Bronchial epithelial cell (primary cell): ENCODE data around the gene WIPF2. TPM values are rescaled to one million over a fixed set of nuclear protein-coding genes. Genes with fewer than 3 reads are reported as not detected.
A peak's percentile ranks its signal among the peaks of the same experiment; 100 is the strongest.

Source experiments
- DNase-seq: peaks from one replicate; pipeline ENCODE4 v3.0.0-alpha.2; 2010; ENCODE audit warnings: low read depth
- FAIRE-seq: peaks from 2 replicates; lab custom pipeline; 2011; peaks lifted over from hg19 to GRCh38; lab: Jason Lieb, UNC
- H3K27me3 ChIP-seq: 2 replicates; pipeline ENCODE4 v1.5.1; 2011; ENCODE audit warnings: low read length; ENCODE audit not compliant: control insufficient read depth, insufficient read depth
- H3K36me3 ChIP-seq: 2 replicates; pipeline ENCODE4 v1.5.1; 2011; ENCODE audit warnings: low read length; ENCODE audit not compliant: control insufficient read depth, insufficient read depth
- H3K4me3 ChIP-seq: 2 replicates; pipeline ENCODE4 v1.5.1; 2011; ENCODE audit warnings: mild to moderate bottlenecking, low read depth, low read length, control low read depth
- total RNA-seq: library from RNA; depleted of rRNA; stranded (reverse); fragments of >200 nt; gene quantifications from 2 replicates; pipeline ENCODE4 v1.2.1, GENCODE V29; 2014
- TF ChIP-seq, protein P1 (sequence below): IDR thresholded peaks from 2 replicates; pipeline ENCODE4 v1.5.1; 2011; ENCODE audit warnings: mild to moderate bottlenecking, moderate library complexity, low read length, control low read depth, inconsistent platforms; ENCODE audit not compliant: insufficient read depth, severe bottlenecking

WIPF2 gene
- total RNA-seq, 1 donor from 2014 or later, result 6.3 TPM

DNA sequence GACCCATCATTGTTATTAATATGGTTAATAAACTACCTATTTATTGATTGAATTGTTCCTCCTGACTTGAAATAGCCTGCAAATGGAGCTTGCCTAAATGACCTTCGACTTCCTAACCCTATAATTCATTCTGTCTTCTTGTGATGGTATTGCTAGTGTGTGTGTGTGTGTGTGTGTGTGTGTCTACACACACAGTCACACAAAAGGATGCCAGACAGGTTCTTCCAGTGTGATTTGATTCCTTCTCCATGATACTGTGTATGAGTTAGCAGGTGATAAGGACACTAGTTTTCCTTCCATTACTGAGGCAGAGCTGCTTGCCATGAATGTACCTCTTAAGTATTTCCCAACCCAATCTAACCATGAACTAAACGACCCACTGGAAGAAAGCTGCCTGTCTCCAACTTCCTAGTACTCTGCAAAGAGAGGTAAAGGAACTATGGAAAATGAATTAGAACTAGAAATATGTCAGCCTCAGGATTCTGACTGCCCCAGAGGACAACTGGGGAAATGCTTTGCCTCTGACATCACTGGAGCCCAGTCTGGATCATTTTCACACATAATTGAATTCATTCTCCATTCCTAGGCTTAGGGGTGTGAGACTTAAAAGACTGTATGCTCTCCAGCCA is 65.1 kb downstream of the WIPF2 start:
- Histone ChIP-seq H3K27me3 (no peaks in the 10 kb centered on the region), H3K36me3 (peaks cover 8% of the 10 kb centered on the region), H3K4me3 (peak overlapping the region; percentile 31)
- peak; percentile 18 for FAIRE-seq
- DNase-seq, result peak; percentile 95
- TF ChIP-seq, protein P1, sequence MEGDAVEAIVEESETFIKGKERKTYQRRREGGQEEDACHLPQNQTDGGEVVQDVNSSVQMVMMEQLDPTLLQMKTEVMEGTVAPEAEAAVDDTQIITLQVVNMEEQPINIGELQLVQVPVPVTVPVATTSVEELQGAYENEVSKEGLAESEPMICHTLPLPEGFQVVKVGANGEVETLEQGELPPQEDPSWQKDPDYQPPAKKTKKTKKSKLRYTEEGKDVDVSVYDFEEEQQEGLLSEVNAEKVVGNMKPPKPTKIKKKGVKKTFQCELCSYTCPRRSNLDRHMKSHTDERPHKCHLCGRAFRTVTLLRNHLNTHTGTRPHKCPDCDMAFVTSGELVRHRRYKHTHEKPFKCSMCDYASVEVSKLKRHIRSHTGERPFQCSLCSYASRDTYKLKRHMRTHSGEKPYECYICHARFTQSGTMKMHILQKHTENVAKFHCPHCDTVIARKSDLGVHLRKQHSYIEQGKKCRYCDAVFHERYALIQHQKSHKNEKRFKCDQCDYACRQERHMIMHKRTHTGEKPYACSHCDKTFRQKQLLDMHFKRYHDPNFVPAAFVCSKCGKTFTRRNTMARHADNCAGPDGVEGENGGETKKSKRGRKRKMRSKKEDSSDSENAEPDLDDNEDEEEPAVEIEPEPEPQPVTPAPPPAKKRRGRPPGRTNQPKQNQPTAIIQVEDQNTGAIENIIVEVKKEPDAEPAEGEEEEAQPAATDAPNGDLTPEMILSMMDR, result peak; percentile 7

DNA sequence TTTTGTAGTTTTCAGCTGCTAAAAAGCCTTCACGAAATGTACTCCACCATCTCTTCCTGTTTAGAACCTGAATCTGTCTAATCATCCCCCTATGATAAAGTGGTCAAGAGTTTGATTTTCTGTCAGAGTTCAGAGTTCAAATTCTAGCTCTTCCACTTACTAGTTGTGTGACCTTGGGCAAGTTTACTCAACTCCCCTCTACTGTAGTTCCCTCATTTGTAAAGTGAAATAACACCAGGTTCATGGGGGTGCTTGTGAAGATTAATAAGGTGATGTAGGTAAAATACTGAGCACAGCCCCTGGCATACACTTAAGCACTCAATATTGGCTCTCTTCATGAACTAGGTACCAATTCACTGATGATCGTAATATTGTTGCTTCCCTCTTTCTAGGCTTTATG is 67.4 kb downstream of the WIPF2 start:
- Histone ChIP-seq H3K27me3 (no peaks in the 10 kb centered on the region), H3K36me3 (no peaks in the 10 kb centered on the region), H3K4me3 (no peak overlapping the region)
- FAIRE-seq (no peak), DNase-seq (no peak)
- TF ChIP-seq, protein P1, result no peak

DNA sequence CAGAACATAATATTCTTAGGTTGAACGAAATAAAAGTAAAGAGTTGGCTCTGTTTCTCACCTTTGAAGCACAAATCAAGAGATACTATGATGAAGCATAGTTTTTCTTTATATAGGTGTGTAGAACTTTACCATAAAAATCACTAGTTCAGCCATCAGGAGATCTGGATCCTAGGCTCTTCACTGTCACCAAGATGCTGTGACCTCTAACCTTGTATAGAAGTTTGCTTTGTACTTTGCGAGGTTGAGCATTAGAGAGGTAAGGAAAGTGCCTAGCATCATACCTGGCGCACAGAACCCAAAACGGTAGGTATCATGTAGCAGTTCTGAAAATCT is 68.0 kb downstream of the WIPF2 start:
- TF ChIP-seq, protein P1, result no peak
- no peaks in the 10 kb centered on the region for H3K36me3 ChIP-seq

DNA sequence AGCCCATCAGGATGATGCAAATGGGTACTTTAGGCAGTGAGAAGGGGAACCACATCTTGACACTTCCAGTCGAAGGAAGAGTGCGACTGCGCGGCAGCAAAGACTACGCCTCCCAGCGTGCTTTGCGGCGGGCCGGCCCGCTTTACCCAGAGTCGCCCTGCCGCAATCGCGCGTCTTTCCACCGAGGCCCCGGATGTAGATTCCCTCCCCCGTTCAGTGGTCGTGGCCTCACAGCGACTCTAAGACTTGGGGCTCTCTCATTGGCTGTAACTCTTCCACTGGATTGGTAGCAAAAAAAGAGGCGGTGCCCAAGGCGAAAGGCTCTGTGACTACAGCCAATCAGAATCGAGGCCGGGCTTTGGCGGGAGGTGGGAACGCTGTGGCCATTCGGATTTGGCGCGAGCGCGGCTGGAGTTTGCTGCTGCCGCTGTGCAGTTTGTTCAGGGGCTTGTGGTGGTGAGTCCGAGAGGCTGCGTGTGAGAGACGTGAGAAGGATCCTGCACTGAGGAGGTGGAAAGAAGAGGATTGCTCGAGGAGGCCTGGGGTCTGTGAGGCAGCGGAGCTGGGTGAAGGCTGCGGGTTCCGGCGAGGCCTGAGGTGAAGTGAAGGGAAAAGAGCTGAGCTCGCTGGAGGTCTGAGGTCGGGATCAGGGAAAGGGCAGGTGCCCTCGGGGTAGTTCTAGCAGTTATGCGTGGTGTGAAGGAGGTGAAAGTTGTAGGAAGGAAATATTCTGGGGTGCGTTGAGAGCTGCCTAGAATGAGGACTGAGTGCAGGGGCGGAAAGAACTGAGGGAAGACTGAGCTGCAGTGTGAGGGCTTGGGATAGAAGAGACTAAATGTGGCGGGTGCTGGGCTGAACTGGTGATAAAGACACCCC is 68.6 kb downstream of the WIPF2 start, which contains the start of gene CDC6:
Gene CDC6, plus strand, starts transcription at position 386 of the 876 bp plus-strand sequence. CDS start 1,542 bp downstream, outside the sequence.
- Histone ChIP-seq H3K36me3 (no peaks in the 10 kb centered on the region), H3K4me3 (peak within 1 kb of the TSS; percentile 50), H3K27me3 (no peaks in the 10 kb centered on the region)
- TF ChIP-seq, protein P1, result no peak
- peak; percentile 97 for DNase-seq
- no peak for FAIRE-seq

More for the DNA sequence above, 68.0 kb downstream of the WIPF2 start:
- H3K4me3 ChIP-seq, result no peak overlapping the region
- no peaks in the 10 kb centered on the region for H3K27me3 ChIP-seq
- FAIRE-seq (no peak), DNase-seq (no peak)

DNA sequence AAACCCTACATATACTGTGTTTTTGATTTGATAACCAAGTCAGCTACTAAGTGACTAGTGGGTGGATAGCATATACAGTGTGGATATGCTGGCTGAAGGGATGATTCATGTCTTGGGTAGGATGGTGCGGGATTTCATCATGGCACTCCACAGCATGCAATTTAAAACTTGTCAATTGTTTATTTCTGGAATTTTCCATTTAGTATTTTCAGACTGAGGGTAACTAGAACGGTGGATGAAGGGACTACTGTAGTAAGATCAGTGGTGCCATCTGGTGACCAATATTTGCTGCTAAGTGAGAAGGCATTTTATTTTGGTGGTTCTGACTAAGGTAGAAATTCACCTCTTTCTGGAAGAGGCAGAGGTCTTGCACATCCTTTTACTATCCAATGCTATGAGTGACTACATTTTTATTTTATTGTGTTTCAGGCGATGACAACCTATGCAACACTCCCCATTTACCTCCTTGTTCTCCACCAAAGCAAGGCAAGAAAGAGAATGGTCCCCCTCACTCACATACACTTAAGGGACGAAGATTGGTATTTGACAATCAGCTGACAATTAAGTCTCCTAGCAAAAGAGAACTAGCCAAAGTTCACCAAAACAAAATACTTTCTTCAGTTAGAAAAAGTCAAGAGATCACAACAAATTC is 71.7 kb downstream of the WIPF2 start:
- FAIRE-seq (peak; percentile 18), DNase-seq (peak; percentile 94)
- Histone ChIP-seq H3K36me3 (peaks cover 2% of the 10 kb centered on the region), H3K27me3 (no peaks in the 10 kb centered on the region), H3K4me3 (no peak overlapping the region)
- TF ChIP-seq, protein P1, result peak; percentile 66
